Measurements from ENCODE around the gene PPME1.

The PPME1 gene

DNA sequence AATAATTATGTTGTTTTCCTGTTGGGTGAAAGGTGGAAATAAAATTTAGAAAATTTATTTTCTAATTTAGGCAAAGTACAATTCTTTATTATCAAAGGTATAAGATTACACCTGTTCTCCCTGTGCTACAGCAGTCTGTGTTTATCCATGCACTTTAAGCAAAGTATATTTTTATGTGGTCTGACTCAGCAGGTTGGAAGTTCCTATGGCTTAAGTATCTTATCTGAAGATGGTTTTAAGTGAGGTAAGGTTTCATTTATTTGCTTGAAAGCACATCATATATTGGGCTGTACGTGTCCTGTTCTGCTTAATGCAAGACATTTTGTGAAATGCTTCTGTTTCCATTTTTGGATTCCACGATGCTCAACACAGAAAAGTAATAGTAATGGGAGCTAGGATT, 14.6 kb downstream of the PPME1 start:
- H3K4me3 ChIP-seq (ENCODE audit: low read length in 2 of 2): no peak overlapping the region
- H3K27ac ChIP-seq (ENCODE audit: low read length): no peak overlapping the region
- H3K9ac ChIP-seq (ENCODE audit: low read length in 2 of 2): no peak overlapping the region
- no peaks in the 10 kb centered on the region for H3K36me3 ChIP-seq (ENCODE audit: control insufficient read depth in 2 of 2, insufficient read depth in 2 of 2, low read length in 2 of 2)
- H3K9me3 ChIP-seq (ENCODE audit: control insufficient read depth in 2 of 2, low read length in 2 of 2): no peaks in the 10 kb centered on the region
- H3K4me1 ChIP-seq (ENCODE audit: control insufficient read depth, insufficient read depth, low read length): no peaks in the 10 kb centered on the region
- no peaks in the 10 kb centered on the region for H3K27me3 ChIP-seq (ENCODE audit: control insufficient read depth in 1 of 2, insufficient read depth in 2 of 2, low read length in 2 of 2)

GRCh38 chr11:74195828-74196227, 24.7 kb downstream of the PPME1 start:
- no peaks in the 10 kb centered on the region for H3K4me1 ChIP-seq (ENCODE audit: control insufficient read depth, insufficient read depth, low read length)
- H3K27me3 ChIP-seq (ENCODE audit: control insufficient read depth in 1 of 2, insufficient read depth in 2 of 2, low read length in 2 of 2): no peaks in the 10 kb centered on the region
- H3K9ac ChIP-seq (ENCODE audit: low read length in 2 of 2): no peak overlapping the region
- no peak overlapping the region for H3K4me3 ChIP-seq (ENCODE audit: low read length in 2 of 2)
- no peak overlapping the region for H3K27ac ChIP-seq (ENCODE audit: low read length)
- H3K36me3 ChIP-seq (ENCODE audit: control insufficient read depth in 2 of 2, insufficient read depth in 2 of 2, low read length in 2 of 2): no peaks in the 10 kb centered on the region
- no peaks in the 10 kb centered on the region for H3K9me3 ChIP-seq (ENCODE audit: control insufficient read depth in 2 of 2, low read length in 2 of 2)

GRCh38 chr11:74196781-74197486, 25.8 kb downstream of the PPME1 start:
- Histone ChIP-seq H3K27ac (ENCODE audit: low read length) (no peak overlapping the region), H3K9ac (ENCODE audit: low read length in 2 of 2) (no peak overlapping the region), H3K36me3 (ENCODE audit: control insufficient read depth in 2 of 2, insufficient read depth in 2 of 2, low read length in 2 of 2) (no peaks in the 10 kb centered on the region), H3K4me3 (ENCODE audit: low read length in 2 of 2) (no peak overlapping the region), H3K9me3 (ENCODE audit: control insufficient read depth in 2 of 2, low read length in 2 of 2) (no peaks in the 10 kb centered on the region), H3K27me3 (ENCODE audit: control insufficient read depth in 1 of 2, insufficient read depth in 2 of 2, low read length in 2 of 2) (no peaks in the 10 kb centered on the region), H3K4me1 (ENCODE audit: control insufficient read depth, insufficient read depth, low read length) (no peaks in the 10 kb centered on the region)

GRCh38 chr11:74203966-74204365, 32.9 kb downstream of the PPME1 start:
- H3K36me3 ChIP-seq (ENCODE audit: control insufficient read depth in 2 of 2, insufficient read depth in 2 of 2, low read length in 2 of 2): peaks cover 5 to 9% of the 10 kb centered on the region in 2 donors
- no peak overlapping the region for H3K27ac ChIP-seq (ENCODE audit: low read length)
- H3K27me3 ChIP-seq (ENCODE audit: control insufficient read depth in 1 of 2, insufficient read depth in 2 of 2, low read length in 2 of 2): no peaks in the 10 kb centered on the region
- no peaks in the 10 kb centered on the region for H3K4me1 ChIP-seq (ENCODE audit: control insufficient read depth, insufficient read depth, low read length)
- H3K9ac ChIP-seq (ENCODE audit: low read length in 2 of 2): no peak overlapping the region
- H3K9me3 ChIP-seq (ENCODE audit: control insufficient read depth in 2 of 2, low read length in 2 of 2): no peaks in the 10 kb centered on the region
- no peak overlapping the region for H3K4me3 ChIP-seq (ENCODE audit: low read length in 2 of 2)

- Histone ChIP-seq H3K27ac (ENCODE audit: low read length) (no peak overlapping the region), H3K9me3 (ENCODE audit: control insufficient read depth in 2 of 2, low read length in 2 of 2) (no peaks in the 10 kb centered on the region), H3K4me3 (ENCODE audit: low read length in 2 of 2) (no peak overlapping the region), H3K36me3 (ENCODE audit: control insufficient read depth in 2 of 2, insufficient read depth in 2 of 2, low read length in 2 of 2) (peaks cover 5 to 15% of the 10 kb centered on the region in 2 donors), H3K9ac (ENCODE audit: low read length in 2 of 2) (no peak overlapping the region), H3K27me3 (ENCODE audit: control insufficient read depth in 1 of 2, insufficient read depth in 2 of 2, low read length in 2 of 2) (no peaks in the 10 kb centered on the region), H3K4me1 (ENCODE audit: control insufficient read depth, insufficient read depth, low read length) (no peaks in the 10 kb centered on the region)
Observed at GRCh38 chr11:74204701-74205100, 33.6 kb downstream of the PPME1 start.

GRCh38 chr11:74205181-74205580, 34.1 kb downstream of the PPME1 start:
- no peaks in the 10 kb centered on the region for H3K27me3 ChIP-seq (ENCODE audit: control insufficient read depth in 1 of 2, insufficient read depth in 2 of 2, low read length in 2 of 2)
- H3K4me3 ChIP-seq (ENCODE audit: low read length in 2 of 2): no peak overlapping the region
- no peak overlapping the region for H3K27ac ChIP-seq (ENCODE audit: low read length)
- H3K9me3 ChIP-seq (ENCODE audit: control insufficient read depth in 2 of 2, low read length in 2 of 2): no peaks in the 10 kb centered on the region
- no peak overlapping the region for H3K9ac ChIP-seq (ENCODE audit: low read length in 2 of 2)
- H3K4me1 ChIP-seq (ENCODE audit: control insufficient read depth, insufficient read depth, low read length): no peaks in the 10 kb centered on the region
- H3K36me3 ChIP-seq (ENCODE audit: control insufficient read depth in 2 of 2, insufficient read depth in 2 of 2, low read length in 2 of 2): peaks cover 5 to 19% of the 10 kb centered on the region in 2 donors

DNA sequence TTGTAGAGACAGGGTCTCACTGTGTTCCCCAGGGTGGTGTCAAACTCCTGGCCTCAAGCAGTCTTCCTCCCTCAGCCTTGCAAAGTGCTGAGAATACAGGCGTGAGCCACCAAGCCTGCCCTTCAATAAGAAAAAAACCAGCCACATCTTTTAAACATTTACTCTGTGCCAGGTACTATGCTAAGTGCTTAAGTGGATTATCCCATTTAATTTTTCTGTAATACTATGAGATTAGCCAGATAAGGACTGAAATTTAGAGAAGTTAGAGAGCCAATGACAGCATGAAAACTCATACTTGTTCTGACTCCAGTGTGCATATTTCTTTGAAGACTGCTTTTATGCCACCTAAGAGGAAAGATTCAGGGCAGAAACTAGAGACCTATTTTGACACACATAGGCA, 35.7 kb downstream of the PPME1 start:
- Histone ChIP-seq H3K4me3 (ENCODE audit: low read length in 2 of 2) (no peak overlapping the region), H3K9ac (ENCODE audit: low read length in 2 of 2) (no peak overlapping the region), H3K27me3 (ENCODE audit: control insufficient read depth in 1 of 2, insufficient read depth in 2 of 2, low read length in 2 of 2) (no peaks in the 10 kb centered on the region), H3K36me3 (ENCODE audit: control insufficient read depth in 2 of 2, insufficient read depth in 2 of 2, low read length in 2 of 2) (peaks cover 8 to 19% of the 10 kb centered on the region in 2 donors), H3K27ac (ENCODE audit: low read length) (no peak overlapping the region), H3K9me3 (ENCODE audit: control insufficient read depth in 2 of 2, low read length in 2 of 2) (no peaks in the 10 kb centered on the region), H3K4me1 (ENCODE audit: control insufficient read depth, insufficient read depth, low read length) (no peaks in the 10 kb centered on the region)

DNA sequence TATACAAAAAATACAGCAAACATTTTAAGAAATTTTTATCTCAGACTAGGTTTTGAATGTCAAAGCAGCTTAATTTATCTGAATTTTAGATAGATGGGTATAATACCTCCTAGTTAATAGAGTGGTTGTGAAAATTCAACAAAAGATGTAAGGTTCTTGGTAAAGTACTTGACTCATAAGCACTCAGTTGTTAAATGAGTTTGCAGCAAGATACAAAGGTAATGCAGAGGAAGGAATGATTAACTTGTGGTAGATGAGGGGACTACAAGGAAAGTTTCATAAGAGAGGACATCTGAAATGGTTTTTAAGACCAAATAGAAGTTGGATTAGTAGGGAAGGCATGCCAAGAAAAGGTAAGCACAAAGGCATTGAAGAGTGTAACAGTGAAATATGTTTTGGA, 37.4 kb downstream of the PPME1 start:
- no peaks in the 10 kb centered on the region for H3K9me3 ChIP-seq (ENCODE audit: control insufficient read depth in 2 of 2, low read length in 2 of 2)
- H3K4me3 ChIP-seq (ENCODE audit: low read length in 2 of 2): no peak overlapping the region
- no peaks in the 10 kb centered on the region for H3K4me1 ChIP-seq (ENCODE audit: control insufficient read depth, insufficient read depth, low read length)
- H3K36me3 ChIP-seq (ENCODE audit: control insufficient read depth in 2 of 2, insufficient read depth in 2 of 2, low read length in 2 of 2): peaks cover 14 to 23% of the 10 kb centered on the region in 2 donors
- no peaks in the 10 kb centered on the region for H3K27me3 ChIP-seq (ENCODE audit: control insufficient read depth in 1 of 2, insufficient read depth in 2 of 2, low read length in 2 of 2)
- H3K9ac ChIP-seq (ENCODE audit: low read length in 2 of 2): no peak overlapping the region
- H3K27ac ChIP-seq (ENCODE audit: low read length): no peak overlapping the region

DNA sequence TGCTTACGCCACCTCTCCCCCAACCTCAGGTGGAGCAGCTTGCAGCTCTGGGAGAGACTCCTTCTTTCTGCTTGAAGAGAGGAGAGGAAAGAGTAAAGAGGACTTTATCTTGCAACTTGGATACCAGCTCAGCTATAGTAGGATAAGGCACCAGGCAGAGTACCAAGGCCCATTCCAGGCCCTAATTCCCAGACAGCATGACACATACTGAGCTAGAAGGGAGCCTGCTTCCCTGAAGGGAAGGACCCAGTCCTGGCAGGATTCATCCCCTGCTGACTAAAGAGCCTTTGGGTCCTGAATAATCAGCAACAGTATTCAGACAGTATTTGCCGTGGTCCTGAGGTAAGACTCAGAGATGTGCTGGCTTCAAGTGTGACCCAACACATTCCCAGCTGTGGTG, 41.4 kb downstream of the PPME1 start:
- H3K27ac ChIP-seq (ENCODE audit: low read length): no peak overlapping the region
- no peak overlapping the region for H3K4me3 ChIP-seq (ENCODE audit: low read length in 2 of 2)
- no peaks in the 10 kb centered on the region for H3K9me3 ChIP-seq (ENCODE audit: control insufficient read depth in 2 of 2, low read length in 2 of 2)
- peaks cover 9 to 16% of the 10 kb centered on the region in 2 donors for H3K36me3 ChIP-seq (ENCODE audit: control insufficient read depth in 2 of 2, insufficient read depth in 2 of 2, low read length in 2 of 2)
- H3K4me1 ChIP-seq (ENCODE audit: control insufficient read depth, insufficient read depth, low read length): no peaks in the 10 kb centered on the region
- no peaks in the 10 kb centered on the region for H3K27me3 ChIP-seq (ENCODE audit: control insufficient read depth in 1 of 2, insufficient read depth in 2 of 2, low read length in 2 of 2)
- no peak overlapping the region for H3K9ac ChIP-seq (ENCODE audit: low read length in 2 of 2)

DNA sequence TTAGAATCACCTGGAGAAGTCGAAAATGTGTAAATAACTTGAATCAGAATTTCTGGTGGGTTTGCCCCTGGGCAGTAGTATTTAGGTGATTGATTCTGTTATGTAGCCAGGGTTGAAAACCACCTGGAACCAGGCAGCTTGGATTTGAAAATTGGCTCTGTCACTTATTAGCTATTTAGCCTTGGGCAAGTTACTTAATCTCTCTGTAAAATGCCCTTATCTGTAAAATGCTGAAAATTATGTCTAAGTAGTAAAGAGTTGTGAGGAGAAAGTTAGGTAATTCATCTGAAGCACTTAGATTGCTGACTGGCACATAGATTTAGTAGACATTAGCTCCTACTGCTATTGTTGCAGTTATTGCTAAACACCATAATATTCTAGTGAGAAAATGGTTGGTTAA, 49.3 kb downstream of the PPME1 start:
- no peaks in the 10 kb centered on the region for H3K27me3 ChIP-seq (ENCODE audit: control insufficient read depth in 1 of 2, insufficient read depth in 2 of 2, low read length in 2 of 2)
- H3K4me1 ChIP-seq (ENCODE audit: control insufficient read depth, insufficient read depth, low read length): no peaks in the 10 kb centered on the region
- H3K27ac ChIP-seq (ENCODE audit: low read length): no peak overlapping the region

GRCh38 chr11:74221816-74222215, 50.7 kb downstream of the PPME1 start:
- H3K4me3 ChIP-seq (ENCODE audit: low read length in 2 of 2): no peak overlapping the region
- no peaks in the 10 kb centered on the region for H3K4me1 ChIP-seq (ENCODE audit: control insufficient read depth, insufficient read depth, low read length)
- no peaks in the 10 kb centered on the region for H3K9me3 ChIP-seq (ENCODE audit: control insufficient read depth in 2 of 2, low read length in 2 of 2)
- H3K36me3 ChIP-seq (ENCODE audit: control insufficient read depth in 2 of 2, insufficient read depth in 2 of 2, low read length in 2 of 2): peaks cover 3 to 5% of the 10 kb centered on the region in 2 donors
- no peak overlapping the region for H3K27ac ChIP-seq (ENCODE audit: low read length)
- H3K27me3 ChIP-seq (ENCODE audit: control insufficient read depth in 1 of 2, insufficient read depth in 2 of 2, low read length in 2 of 2): no peaks in the 10 kb centered on the region
- no peak overlapping the region for H3K9ac ChIP-seq (ENCODE audit: low read length in 2 of 2)

More for the DNA sequence above, 49.3 kb downstream of the PPME1 start:
- Histone ChIP-seq H3K36me3 (ENCODE audit: control insufficient read depth in 2 of 2, insufficient read depth in 2 of 2, low read length in 2 of 2) (peaks cover 0 to 2% of the 10 kb centered on the region in 2 donors), H3K4me3 (ENCODE audit: low read length in 2 of 2) (no peak overlapping the region), H3K9ac (ENCODE audit: low read length in 2 of 2) (no peak overlapping the region), H3K9me3 (ENCODE audit: control insufficient read depth in 2 of 2, low read length in 2 of 2) (no peaks in the 10 kb centered on the region)

All from stomach smooth muscle (tissue), 2 donors.